T follicular helper cell (primary cell): Measurements from ENCODE around the gene SCAMP2.

ENCODE experiments used
- DNase-seq: peaks from one replicate; pipeline ENCODE4 v3.0.0-alpha.2; 2020; ENCODE audit warnings: low read depth

The SCAMP2 gene

GRCh38 chr15:74794248-74794969 is 78.8 kb downstream of the SCAMP2 start:
- no peak for DNase-seq
